Inflammatory macrophage (primary cell): Measurements from ENCODE around the gene CABP4.

Source experiments
- DNase-seq, 2 donors: peaks; one replicate each; pipeline ENCODE4 v3.0.0-alpha.2; 2020 to 2022

CABP4 gene

DNA sequence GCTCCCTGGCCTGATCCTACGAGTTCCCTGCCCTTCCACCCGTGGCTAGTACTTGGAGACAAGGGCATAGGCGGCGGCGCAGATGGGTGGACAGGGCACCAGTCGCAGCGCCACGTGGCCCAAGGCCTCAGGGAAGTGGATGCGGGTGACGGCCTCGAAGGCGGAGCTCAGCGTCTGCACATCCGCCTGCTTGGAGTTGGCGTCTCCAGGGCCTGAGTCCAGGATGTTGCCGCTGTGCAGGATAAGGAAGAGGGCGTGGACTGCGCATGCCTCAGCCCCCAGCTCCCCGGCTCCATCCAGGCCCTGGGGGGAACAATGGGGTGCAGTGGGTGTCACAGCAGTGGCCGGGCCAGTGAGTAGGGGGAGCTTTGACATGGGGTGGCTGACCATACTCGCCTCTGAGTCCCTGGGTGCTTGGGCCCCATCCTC, 43.4 kb downstream of the CABP4 start:
- DNase-seq: no peak

- DNase-seq: no peak
Measured at GRCh38 chr11:67499808-67500483, 44.8 kb downstream of the CABP4 start.

DNA sequence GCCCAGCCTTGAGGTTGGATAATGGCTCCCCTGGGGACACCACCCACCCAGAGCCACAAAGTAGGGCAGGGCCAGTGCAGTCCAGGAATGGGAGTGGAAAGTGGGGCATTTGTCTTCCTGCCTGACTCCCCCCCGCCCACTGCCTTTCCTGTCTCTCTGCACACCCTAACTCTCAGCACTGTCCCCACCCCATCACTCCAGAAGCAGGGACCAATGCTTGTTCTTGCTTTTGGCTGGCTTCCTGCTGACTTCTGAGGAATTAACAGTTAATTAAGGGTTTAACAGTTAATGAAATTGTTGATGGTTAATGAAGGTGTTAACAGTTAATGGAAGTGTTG, 45.3 kb downstream of the CABP4 start:
- no peak for DNase-seq

DNA sequence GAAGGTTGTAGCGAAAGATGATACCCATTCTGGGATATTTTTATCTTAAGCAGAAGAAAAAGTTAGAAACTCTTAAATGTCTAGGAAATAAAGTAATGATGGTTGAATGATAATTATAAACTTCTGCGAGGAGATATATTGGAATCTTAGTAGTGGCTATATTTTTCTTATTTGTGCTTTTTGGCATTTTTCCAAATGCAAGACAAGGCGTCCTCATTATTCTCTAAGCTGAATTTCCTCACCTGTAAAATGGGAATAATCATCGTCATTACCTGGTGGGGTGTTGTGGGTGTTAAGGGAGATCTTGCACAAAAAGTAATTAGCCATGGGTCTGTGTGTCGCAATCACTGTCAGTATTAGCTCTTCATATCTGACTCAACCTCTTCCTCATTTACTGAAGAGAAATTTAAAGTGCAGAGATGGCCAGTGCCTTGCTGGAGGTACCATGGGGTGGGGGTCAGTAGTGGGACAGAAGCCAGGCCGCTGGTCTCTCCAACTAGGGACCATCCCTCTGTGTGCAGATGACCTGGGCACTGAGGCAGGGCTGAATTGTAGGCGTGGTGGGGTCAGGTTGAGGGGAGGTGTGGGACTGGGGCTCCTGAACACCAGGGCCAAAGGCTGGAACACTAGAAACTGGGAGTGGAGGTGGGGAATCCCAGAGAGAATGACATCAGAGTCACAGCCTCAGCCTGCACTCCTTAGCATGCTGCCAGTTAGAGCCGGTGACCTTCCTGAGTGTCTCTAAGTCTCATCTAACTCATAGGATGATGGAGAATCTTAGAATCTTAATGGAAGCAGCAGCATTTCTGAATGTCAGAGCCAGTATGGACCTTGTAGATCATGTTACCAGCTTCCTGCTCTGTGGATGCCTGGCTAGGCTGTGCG, 45.9 kb downstream of the CABP4 start:
- DNase-seq: peak; percentile 54 to 65

- DNase-seq: no peak
Measured at GRCh38 chr11:67501854-67502253, 46.7 kb downstream of the CABP4 start.

DNA sequence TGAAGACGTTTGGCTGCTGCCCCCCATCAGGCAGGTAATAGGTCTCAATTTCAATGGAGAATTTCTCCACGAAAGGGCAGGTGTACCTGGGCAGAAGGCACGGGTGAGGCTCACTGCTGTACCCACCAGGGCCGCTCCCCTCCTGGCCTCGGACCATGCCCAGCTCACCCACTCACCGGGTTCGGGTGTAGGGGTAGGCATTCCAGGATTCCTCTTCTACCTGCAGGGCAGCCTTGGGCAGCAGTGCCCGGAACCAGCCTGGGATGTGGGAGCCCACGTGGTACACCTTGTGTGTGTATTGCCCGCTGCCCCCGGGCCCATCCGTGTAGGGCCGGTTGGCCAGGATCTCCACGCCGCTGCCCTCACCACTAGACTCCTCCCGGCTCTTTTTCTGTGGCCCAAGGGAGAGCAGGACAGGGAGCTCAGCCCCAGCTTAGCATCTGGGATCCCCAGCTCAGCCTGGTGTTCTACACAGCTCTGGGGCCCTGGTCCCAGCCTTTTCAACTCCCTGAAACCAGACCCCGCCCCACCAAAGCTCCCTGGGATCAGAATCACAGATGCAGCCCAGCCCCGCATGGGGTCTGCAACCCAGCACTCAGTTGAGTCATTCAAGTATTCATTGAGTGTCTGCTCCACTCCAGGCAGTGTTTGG, 47.3 kb downstream of the CABP4 start:
- no peak for DNase-seq

- DNase-seq: no peak
Measured at GRCh38 chr11:67503119-67504004, 48.2 kb downstream of the CABP4 start.

GRCh38 chr11:67504005-67504949, 49.1 kb downstream of the CABP4 start:
- no peak for DNase-seq

- peak; percentile 52 to 69 for DNase-seq
Measured at GRCh38 chr11:67504950-67505581, 49.9 kb downstream of the CABP4 start, which contains the start of gene PITPNM1. Gene PITPNM1, minus strand, starts transcription at chr11:67505363. Its CDS starts 1,183 bp downstream, at chr11:67504180.

DNA sequence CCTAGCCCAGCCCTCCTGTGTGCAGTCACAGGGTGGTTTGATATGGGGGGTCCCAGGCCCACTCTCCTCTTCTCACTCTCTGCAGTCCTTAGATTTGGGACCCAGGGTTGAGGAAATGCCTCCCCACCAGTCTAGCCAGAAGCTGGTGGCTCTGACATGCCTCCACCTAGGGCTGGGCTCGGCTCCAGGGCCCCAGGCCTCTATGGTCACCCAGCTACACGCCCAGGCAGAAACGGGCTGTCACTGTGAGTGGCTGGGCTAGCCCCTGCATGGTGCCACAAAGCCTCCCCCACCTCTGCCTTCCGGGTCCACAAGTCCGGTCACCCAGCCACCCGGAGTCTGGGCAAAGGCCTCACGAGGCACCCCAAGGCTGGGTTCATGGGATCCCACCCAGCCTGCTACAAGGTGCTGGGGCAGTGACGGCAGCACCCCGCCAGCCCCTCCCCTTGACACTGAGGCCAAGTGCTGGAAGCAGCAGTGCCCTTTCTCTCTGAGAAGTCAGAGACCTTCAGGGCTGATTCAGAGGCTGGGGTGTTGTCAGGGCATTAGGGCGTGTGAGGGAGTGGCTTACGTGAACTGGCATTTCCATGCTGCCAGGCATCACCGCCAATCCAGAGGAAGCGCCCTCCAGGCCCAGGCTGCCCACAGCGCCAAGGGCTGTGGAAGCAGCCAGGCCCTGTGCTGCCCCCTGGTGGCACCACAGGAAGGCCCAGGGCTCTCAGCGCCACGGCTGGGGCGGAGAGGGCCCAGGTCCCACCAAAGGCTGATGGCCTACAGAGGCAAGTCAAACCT, 50.6 kb downstream of the CABP4 start:
- DNase-seq: peak; percentile 96

- DNase-seq: no peak
Measured at GRCh38 chr11:67506426-67507051, 51.4 kb downstream of the CABP4 start.

DNA sequence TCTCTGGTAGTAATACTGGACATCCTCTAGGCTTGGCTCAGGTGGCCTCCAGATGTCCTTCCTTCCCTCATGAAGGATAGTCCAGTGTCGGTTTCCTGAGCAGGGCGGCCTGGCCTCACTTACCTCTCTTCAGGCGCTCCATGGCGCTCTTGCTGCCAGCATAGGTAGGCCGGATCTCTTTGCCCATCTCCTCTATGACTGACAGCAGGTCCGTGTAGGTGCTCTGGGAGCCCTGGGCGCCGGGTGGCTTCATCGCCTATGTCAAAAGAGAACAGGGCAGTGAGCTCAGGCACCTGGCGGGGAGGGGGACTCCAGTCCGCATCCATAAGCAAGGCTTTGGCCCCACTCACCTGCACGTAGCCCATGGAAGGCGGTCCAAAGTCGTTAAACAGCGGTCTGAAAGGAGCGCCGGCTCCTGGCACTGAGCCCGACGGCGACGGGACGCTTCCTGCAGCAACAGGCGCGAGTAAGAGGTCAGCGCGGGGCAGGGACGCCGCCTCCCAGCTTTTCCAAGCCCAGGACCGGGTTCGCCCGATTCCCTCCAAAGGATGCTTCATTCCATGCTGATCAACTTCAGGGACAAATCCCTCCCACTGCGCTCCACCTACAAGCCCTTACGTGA, 52.2 kb downstream of the CABP4 start:
- peak in 1 of 2 donors; percentile 59 for DNase-seq

DNA sequence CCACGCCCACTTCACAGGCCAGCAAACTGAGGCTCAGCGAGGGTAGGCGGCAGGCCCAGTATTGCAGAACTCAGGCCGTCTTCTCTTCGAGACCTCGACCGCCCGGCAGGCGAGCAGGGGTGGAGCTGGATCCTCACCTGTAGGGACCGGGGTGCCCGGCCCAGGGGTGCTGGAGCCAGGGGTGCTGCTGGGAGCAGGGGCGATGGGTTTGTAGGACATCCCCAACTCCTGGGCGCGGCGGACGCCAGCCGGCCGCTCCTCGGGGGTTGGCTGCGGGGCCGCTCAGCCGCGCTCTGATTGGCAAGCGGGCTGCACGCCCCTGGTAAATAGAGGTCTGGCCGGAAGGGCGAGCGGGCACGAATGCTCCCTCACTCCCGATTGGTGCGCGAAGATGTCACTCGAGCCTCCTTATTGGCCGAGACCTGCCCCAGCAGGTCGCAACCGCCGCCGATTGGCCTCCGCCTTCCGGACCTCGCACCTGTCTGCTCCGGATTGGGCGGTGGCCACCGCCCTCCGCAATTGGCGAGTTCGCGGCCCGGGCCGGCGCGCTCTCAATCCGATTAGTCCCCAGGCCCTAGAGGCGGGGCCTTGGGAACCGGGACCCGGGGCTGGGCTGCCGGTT, 52.8 kb downstream of the CABP4 start, which contains the start of gene CDK2AP2:
Gene CDK2AP2, minus strand, starts transcription at position 299 of the 622 bp plus-strand sequence. Its CDS starts 80 bp downstream, at position 219.
- DNase-seq: peak; percentile 99 to 100

DNA sequence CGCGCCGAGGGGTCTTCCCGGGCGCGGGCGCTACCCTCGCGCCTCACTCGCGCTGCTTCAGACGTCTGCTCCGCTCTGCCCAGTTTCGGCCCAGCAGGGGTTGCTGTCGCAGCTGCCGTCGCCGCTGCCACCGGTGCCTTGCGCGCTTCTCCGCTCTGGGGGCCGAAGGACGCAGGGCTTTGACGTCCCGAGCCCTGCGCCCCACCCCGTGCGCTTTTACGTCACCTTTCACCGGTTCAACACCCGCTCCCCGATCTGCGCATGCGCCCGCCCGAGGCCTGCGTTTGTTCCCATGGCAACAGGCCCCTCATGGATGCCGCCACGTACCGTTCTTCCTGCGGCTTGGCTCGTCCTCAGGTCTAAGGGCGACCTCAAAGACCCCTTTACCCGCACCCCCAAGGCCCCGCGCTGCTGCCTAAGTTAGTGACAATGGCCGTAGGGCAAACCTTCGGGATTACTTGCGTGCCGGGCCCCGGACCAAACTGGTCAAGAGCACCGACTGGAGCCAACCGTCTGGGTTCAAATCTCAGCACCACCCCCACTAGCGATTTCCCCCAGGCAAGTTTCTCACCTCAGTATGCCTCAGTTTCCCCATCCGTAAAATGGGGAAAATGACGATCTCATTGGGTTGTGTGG, 53.5 kb downstream of the CABP4 start:
- peak; percentile 96 to 97 for DNase-seq

GRCh38 chr11:67510023-67510345, 54.8 kb downstream of the CABP4 start:
- no peak for DNase-seq
